Erythroblast (primary cell): Measurements from ENCODE around the gene DCUN1D1.

Source experiments
- GATA1 ChIP-seq: IDR thresholded peaks from 2 replicates; pipeline ENCODE4 v1.6.1; 2011; ENCODE audit warnings: low read depth, mild to moderate bottlenecking, control low read depth, low read length, moderate library complexity
- POLR2A ChIP-seq: IDR thresholded peaks from 2 replicates; pipeline ENCODE4 v1.6.1; 2011; ENCODE audit warnings: mild to moderate bottlenecking, low read length

GRCh38 chr3:182969277-182969676, 11.1 kb downstream of the DCUN1D1 start:
- TF ChIP-seq POLR2A, result no peak
- TF ChIP-seq GATA1, result no peak
